Activated CD4-positive, alpha-beta T cell treated with anti-CD3 and anti-CD28 coated beads for 48 hours (primary cell): ENCODE measurements around the gene AKT1S1.

Experiments
- DNase-seq: peaks from one replicate; pipeline ENCODE4 v3.0.0-alpha.2; 2020

The AKT1S1 gene

DNA sequence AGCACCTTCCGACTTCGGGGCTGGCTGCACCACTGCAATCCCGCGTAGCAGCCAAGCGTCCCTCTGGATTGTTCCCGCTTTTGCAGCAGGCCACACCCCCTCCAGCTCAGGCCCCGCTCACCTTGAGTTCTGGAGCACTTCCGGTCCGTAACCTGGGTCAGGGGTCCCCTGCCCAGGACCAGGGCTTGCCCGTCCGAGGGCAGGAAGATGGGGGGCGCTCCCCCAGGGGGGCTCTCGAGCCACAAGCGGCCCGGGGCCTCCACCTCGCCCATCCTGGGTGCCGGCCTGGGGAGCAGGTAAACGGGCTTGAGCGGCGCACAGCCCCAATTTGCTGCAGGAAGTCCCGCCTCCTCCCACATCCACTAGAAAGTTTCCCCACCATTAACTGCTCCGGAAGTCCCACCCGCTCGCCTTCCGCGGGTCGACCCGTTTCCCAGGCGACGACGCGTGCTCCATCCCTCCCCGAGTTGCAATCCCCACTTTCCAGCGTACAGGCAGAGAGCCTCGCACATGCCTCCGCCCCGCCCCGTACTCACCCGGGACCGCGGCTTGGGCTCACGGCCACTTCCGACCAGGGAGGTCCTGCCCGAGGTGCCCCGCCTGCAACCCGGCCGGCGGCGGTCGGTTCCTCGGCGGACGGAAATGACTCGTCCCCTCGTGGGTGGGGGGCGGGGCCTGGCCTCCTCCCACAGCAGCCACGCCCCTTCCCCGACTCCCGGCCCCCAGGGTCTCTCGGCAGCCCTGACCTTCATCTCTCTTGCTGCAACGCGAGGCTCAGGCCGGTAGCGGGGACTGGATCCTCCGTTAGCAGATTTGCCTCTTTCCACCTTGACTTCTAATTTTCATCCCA is 10.0 kb downstream of the AKT1S1 start, which contains the start of gene PNKP:
PNKP (minus strand) TSS at position 644 of the 850 bp plus-strand sequence; CDS start at position 272, 372 bp downstream.
- peak; percentile 95 for DNase-seq

DNA sequence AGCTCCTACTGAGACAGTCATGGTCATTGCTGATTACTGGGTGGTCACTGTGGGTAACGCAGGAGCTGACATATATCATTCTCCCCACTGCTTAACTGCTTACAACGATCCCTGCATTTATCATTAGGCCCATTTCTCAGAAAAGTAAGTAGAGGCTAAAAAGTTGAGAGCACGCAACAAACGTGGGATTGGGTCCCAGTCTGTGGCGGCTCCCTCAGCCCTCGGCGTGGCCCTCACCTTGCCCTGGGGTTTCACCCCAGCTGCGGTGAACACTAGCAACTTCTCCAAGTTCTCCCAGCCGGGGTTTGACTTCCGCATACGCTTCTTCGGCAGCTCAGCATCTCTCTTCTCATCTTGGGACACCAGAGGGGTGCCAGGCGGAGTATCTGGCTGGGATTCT is 12.3 kb downstream of the AKT1S1 start:
- DNase-seq = no peak

DNA sequence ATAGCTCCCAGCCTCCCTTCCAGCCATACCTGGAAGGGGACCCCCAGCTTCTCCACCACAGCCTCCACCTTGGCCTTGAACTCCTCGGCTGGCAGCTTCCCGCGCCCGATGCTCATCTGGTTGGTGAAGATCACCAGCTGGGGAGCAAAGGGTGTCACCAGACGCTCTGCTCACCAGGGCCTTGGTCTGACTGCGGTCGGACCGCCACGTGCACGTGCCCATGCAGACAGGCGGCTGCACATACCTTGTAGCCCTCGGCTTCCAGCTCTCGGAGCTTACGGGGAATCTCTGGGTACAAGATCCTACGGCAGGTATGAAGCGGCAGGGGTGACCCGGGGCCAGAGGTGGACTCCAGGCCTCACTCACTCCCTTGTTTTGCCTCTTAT is 13.2 kb downstream of the AKT1S1 start:
- no peak for DNase-seq

DNA sequence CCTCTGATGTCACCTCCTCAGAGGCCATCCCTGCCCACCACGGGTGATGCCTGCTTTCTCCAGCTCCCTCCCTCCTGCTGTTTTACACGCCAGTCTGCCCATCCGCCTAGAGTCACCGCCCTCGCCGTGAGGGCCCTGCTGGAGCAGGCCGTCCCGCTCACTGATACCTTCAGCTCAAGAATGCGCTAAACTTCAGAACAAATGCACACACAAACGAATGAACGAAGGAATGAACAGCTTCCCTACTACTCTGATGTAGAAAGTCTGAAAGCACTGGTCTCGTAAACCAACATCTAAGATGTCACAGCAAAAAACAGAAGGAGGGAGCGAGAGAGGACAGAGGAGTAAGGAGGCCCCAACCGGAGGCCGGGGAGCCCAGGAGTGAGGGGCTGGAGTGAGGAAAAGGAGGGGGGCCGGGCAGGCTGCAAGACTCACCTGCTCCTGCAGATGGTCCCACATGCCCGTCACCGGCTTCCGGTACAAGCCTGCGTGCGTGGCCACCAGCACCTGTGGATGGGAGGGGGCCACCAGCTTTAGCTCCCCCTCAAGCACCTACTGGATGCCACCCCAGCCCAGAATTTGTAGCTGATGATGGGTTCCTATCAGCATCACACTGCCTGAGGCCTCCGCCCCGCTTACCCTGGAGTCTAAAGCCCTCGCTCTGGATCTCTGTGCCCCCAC is 13.8 kb downstream of the AKT1S1 start:
- DNase-seq = no peak

DNA sequence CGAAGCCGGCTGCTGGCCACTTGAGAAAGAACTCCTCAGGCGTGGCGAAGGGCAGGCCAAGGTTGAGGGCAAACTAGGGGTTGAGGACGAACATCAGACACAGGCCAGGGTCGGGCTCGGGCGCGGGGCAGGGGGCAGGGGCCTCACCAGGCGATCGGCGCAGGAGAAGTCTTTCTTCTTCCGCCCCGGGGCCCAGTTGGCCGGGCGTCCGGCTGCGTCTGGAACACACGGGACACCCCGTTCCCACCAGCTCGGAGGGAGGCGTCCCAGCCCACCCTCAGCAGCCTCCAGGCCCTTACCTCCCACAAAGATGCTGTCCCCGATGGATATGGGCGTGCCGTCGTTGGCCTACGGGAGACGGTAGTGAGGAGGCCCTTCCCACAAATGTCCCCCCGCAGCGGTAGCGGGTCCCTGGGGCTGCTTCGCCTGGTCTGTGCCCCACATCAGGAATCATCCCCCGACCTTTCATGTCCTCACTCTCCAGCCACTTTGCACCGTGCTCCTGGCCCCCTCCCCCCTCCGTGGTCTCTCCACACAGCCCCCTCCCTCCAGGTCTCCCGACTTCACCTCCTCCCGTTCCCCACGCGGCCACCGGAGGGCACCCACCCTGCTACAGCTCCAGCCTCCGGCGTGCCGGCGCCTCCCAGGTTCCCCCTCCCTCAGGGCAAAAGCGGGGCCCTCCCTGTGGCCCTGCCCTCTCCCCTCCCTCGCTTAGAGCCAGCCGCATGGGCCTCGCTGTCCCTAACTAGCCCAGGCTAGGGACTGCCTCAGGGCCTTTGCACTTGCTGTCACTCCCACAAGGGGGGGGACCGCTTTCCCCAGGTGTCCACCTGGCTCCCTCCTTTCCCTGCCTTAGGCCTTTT is 14.5 kb downstream of the AKT1S1 start:
- DNase-seq = peak; percentile 54

DNA sequence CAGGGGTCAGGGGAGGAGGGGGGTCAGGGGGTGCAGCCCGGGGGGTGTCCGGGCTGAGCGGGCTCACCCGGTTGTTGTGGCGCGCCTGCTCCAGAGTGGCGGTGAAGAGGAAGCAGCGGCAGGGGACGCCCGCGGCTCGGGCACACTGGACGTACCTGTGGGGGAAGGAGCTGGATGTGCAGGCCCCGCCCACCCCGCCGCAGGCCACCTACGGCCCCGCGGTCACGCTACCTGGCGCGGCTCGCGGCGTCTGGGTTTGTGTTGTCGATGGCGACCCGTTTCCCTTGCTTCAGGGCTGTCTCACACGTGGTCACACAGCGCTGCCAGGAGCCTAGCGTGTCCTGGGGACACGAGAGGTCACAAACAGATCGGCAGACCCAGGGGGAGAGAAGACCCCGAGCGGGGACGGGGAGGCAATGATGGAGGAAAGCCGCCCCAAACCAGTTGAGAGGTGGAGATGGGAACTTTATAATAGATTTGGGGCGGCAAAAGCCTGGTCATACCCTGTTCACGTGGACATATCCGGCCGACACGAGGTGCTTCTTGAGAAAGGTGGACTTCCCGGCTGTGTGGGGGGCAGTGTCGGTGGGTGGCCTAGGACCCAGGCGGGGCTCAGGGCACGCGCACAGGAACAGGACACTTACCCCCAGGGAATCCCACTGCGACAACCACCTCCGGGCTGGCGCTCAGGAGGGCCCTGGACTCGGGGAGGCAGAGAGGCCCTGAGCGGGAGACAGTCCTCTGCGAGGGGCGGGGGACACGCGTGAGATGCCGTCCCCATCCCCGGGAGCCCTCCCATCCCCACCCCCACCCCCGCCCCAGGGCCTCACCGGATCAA is 15.4 kb downstream of the AKT1S1 start:
- no peak for DNase-seq

DNA sequence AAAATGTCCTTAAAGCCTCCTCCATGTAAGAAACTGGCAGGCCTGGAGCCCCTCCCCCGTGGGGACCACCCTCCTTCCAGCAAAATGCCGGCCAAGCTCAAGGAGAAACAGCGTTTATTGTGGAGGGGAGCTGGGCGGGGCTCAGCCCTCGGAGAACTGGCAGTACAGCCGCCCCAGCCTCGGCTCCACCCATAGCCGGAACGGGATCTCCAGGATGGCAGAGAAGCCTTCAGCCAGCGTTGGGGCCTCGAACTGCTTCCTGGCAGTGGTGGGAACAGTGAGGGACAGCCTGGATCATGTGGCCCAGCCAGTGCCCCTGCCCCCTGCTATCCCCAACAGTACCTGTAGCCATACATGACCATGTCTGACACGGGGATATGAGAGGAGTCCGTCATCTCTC is 16.0 kb downstream of the AKT1S1 start:
- no peak for DNase-seq

DNA sequence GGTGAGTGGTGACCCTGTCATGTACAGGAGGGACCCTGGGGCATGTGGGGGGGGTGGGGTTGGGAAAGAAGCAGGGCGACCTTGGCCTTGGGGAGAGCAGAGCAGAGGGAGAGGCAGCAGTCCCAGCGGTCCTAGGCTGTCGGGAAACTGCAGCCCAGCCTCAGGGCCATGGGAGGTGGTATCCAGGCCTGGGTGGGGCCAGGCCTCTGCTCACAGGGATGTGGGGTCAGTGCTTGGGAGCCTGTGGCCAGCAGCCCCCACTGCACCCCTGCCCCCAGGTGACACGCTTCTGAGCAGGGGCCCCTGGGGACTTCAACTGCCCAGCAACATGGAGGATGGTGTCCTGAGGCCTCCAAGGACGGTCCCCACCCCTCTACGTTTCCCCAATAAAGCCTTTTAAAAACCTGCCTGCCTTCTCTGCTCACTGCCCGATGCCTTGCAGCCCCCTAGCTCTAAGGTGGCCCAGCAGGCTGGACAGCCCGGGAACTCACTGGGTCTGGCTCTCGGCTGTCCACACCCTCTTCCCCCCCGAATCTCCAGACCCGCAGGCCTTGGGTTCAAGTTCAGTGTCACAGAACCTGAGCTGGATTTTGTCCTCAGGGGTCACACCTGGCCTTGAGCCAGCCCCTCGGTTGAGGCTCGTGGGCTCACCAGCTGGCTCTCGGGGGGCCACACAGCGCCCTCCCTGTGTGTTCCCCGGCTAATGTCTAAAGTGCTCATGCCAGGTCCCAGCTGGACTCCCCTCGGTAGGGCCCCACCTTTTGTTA is 16.6 kb downstream of the AKT1S1 start:
- DNase-seq = no peak

DNA sequence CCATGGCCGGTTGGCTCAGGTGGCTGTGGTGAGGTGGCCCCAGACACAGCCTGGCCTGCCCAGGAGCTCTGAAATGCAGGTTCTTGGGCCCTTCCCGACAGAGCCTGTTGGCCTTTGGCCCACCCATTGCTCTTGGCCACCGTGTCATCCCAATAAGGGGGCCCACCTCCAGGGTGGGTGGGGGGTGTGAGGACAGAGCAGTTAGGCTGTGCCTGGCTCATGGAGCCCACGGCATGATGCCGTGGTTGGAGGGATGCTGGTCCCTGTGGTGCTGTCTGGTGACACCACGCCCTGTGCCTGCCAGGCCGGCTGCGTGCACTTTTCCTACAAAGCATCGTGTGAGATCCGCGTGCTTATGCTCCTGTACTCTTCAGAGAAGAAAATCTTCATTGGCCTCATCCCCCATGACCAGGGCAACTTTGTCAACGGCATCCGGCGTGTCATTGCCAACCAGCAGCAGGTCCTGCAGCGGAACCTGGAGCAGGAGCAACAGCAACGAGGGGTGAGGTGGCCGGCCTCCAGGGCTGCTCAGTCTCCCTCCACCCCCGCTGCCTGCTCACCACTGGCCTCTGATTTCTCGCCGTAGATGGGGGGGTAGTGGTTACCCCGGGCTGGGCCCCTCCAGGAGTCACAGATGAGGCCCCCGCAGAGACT is 17.3 kb downstream of the AKT1S1 start:
- DNase-seq = no peak

DNA sequence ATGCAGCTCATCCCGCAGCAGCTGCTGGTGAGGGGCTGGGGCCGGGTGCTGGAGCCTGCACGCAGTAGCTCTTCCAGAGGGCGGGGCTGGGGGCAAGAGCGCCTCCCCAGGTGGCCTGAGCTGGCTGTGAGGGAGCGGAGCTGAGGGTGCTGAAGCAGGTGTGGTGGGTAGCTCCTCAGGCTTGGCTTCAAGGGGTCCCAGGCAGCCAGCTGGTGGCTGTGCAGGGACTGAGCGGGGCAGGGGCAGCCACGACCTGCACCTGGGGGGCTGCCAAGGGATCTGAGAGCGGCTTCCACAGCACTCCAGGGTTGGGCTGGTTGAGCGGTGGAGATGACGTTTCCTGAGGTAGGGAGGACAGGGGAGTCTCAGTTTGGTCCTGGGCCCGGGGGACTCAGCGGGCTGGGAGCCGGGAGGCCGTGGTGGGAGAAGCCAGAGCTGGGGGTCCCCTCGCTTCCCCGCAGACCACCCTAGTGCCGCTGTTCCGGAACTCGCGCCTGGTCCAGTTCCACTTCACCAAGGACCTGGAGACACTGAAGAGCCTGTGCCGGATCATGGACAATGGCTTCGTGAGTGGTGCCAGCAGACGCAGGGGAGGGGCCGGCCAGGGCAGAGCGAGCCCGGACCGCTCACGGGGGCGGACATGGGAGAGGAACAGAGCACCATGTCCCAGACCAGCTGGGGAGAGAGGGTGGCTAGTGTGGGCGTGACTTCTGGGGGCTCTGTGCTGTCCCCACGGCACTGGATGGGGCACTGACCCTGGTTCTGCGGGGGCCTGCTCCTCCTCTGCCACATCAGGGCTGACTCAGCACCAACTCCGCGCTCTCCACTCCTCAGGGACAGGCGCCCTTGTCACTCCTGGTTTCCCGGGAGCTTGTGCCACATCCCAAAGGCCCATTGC is 18.8 kb downstream of the AKT1S1 start:
- DNase-seq = no peak

DNA sequence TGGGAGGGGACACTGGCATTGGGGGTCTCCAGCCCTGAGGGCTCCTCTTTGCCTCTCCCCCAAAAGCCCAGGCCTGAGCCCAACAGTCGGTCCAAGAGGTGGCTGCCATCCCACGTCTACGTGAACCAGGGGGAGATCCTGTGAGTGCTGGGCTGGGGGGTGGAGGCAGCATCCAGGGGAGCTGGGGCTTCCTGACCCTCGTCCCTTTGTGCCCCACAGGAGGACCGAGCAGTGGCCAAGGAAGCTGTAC is 19.4 kb downstream of the AKT1S1 start:
- no peak for DNase-seq

DNA sequence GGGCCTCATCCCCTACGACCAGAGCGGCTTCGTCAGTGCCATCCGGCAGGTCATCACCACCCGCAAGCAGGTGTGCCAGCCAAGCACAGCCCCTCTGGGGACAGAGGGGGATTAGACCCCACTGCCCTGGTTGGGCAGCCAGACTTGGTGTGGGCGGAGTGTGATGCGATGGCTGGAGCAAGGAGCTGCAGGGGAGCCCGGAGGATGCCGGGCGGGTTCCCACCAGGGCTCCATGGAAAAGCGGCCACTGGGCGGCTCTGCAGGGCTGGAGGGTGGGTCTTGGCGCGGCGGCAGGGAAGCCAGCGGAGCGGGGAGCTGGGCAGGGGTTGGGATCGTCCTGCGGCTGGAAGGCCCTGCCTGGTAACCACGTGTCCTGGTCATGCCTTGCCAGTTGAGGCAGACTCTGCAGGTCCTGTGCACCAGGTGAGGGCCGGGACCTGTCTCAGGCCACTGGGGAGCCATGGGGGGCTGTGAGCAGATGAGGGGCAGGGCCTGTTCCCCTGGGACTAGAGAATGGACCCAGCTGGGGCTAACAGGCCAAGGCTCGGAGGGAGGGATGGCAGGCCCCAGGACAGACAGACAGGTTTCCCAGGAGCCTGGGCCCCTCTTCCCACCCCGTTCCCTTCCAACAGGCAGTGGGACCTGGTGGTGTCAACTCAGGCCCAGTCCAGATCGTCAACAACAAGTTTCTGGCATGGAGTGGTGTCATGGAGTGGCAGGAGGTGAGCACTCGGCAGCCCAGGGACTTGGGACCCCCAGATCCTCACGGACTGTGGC is 19.9 kb downstream of the AKT1S1 start:
- DNase-seq = no peak

DNA sequence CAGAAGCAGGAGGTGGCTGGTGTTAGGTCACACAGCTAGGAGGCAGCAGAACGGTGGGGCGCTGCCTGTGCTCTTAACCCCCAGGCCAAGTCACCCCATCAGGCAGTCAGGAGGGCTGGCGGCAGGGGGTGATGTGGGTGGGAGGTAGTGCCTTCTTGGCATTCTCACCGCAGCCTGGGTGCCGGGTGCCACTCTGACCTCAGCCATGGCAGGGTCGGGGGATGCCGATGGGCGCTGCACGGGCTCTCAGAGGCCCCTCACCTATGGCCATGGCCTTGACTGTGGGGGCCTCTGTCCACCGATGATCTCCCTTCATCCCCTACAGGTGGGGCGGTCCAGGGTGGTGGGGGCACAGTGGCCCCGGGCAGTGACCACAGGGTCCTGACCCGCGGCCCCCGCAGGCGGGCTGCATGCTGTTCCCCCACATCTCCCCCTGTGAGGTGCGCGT is 20.6 kb downstream of the AKT1S1 start:
- DNase-seq = no peak

DNA sequence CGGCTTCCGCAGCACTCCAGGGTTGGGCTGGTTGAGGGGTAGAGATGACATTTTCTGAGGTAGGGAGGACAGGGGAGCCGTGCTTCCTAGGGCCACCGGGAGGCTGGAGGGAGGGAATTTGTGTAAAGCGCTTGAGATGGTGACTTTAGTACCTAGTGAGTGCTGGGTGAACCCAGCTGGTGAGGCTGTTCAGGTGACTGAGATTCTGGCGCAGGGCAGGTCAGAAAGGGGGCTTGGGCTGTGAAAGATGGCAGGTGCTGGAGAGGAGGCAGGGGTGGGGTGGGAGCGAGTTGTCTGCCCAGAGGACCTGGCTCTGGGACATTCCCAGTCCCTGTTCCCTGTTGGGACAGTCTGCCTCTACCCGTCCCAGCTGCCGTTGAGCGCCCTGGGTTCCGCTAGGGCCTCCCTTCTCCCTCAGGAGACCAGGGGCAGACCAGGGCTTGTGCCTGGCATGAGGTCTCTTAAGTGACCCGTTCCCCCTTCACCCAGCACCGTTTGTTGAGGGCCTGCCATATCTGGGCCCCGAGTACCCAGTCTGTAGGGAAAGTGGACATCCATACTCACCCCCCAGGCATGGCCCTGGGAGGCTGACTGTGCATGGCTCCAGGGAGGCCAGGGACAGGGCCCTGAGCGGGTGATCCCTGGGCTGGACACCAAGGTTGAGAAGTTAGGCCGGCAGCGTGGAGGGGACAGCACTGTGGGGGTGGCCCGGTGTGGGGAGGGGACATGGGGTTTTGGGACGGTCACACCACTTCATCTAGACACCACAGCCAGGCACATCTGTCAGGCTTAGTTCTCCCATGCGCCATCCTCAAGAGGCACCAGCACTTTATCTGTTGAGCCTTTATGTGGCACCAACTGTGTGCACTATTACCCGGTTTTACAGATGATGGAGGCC is 21.2 kb downstream of the AKT1S1 start:
- DNase-seq = no peak

DNA sequence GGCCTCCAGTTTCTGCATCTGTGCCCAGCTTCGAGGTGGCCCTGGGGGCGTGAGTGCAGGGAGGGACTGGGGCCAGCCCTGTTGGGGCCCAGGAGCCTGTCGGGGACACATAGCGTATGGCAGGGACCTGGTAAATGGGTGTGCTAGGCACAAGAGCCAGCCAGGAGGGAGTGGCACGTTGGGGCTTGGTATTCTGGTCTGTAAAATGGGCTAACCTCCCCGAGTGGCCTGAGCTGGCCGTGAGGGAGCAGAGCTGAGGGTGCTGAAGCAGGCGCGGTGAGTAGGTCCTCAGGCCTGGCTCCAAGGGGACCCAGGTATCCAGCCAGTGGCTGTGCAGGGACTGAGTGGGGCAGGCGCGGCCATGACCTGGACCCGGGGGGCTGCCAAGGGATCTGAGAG is 21.9 kb downstream of the AKT1S1 start:
- no peak for DNase-seq

DNA sequence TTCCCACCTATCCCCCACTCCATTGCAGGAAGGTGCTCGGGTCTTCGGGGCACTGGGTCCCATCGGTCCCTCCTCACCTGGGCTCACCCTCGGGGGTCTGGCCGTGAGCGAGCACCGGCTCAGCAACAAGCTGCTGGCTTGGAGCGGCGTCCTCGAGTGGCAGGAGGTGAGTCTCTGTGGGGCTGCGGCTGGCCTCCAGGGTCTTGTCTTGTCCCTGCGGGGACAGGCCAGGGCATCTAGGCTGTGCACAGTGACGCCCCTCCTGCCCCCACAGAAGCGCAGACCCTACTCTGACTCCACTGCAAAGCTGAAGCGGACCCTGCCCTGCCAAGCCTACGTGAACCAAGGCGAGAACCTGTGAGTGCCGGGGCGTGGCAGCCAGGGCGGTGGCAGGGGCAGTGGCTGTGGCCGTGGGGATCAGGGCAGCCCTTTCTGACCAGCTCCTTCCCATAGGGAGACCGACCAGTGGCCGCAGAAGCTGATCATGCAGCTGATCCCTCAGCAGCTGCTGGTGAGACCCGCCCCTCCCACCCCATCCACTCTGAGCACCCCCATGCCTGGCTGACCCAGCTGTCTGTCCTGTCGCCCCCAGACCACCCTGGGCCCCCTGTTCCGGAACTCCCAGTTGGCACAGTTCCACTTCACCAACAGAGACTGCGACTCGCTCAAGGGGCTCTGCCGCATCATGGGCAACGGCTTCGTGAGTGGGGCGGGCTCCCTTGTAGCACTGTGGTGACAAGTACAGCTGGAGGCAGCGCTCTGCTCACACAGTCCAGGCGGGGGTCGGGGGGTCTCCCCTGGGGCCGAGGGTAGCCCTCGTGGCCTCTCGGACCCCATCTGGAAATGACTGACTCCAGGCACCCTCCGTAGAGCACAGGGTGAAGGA is 22.5 kb downstream of the AKT1S1 start:
- no peak for DNase-seq

DNA sequence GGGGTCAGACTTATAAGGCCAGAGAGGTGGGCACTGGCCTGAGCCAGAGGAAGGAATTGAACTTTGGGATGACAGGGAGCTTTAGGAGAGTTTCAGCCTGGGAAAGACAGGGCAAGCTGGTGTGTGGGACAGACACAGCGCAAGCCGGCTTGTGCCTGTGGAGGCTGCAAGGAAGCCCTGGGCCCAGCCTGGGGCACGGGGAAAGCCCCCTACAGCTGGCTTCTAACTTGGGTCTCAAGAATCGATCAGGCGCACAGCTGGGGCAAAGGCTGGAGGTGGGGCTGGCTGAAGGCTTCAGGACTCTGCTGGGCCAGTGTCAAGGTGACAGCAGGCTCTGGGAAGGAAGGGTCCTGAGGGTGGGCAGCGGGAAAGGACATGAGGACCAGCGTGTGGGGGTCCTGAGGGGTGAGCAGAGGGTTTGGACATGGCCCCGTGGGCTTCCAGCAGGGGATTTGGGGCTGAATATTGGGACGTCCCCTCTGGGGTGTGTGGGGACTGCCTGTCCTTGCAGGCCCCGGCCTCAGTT is 23.2 kb downstream of the AKT1S1 start:
- DNase-seq = no peak
